ENCODE results near the gene TRIM49D1. TPM values are rescaled to one million over a fixed set of nuclear protein-coding genes. Genes with fewer than 3 reads are reported as not detected.
"Not testable (repeated sequence)": the region's sequence is repeated elsewhere in the genome, so short reads cannot be mapped to it uniquely, and the experiment has no call there.

Gene TRIM49D1
- not detected in 2 replicates for total RNA-seq
- long read RNA-seq: 0 reads

- H3K4me1 Mint-ChIP-seq: no peaks in the 10 kb centered on the region
- no peak for TF ChIP-seq CTCF (conservative IDR thresholded peaks at IDR 0.05)
These were observed at the start of gene TRIM49D1 for GRCh38 chr11:89922195-89922660. Gene TRIM49D1 (minus strand): TSS chr11:89922245. CDS start chr11:89917710, 4,535 bp downstream.

GRCh38 chr11:89965737-89966136, 43.7 kb upstream of the TRIM49D1 start, which contains the start of gene TRIM64:
Gene TRIM64 (plus strand): TSS chr11:89966037. CDS start chr11:89968504, 2,467 bp downstream.
- H3K4me1 Mint-ChIP-seq; DNase-seq (ENCODE audit: low read depth, low spot score); H3K9me3 Mint-ChIP-seq; H3K27ac Mint-ChIP-seq (ENCODE audit: unreplicated experiment); H3K36me3 Mint-ChIP-seq (ENCODE audit: low read depth); H3K4me3 Mint-ChIP-seq; H3K27me3 Mint-ChIP-seq (ENCODE audit: low read depth): not testable (repeated sequence)

More at GRCh38 chr11:89922195-89922660, at the start of gene TRIM49D1:
- Mint-ChIP-seq H3K4me3 (no peak within 1 kb of the TSS), H3K36me3 (ENCODE audit: low read depth) (no peaks in the 10 kb centered on the region), H3K27ac (ENCODE audit: unreplicated experiment) (no peak within 1 kb of the TSS), H3K27me3 (ENCODE audit: low read depth) (no peaks in the 10 kb centered on the region), H3K9me3 (no peaks in the 10 kb centered on the region)
- no peak for DNase-seq (ENCODE audit: low read depth, low spot score)

- not testable (repeated sequence) for H3K36me3 Mint-ChIP-seq (ENCODE audit: low read depth); DNase-seq (ENCODE audit: low read depth, low spot score); H3K27me3 Mint-ChIP-seq (ENCODE audit: low read depth); H3K4me3 Mint-ChIP-seq; H3K27ac Mint-ChIP-seq (ENCODE audit: unreplicated experiment); H3K4me1 Mint-ChIP-seq; H3K9me3 Mint-ChIP-seq
These were observed 38.8 kb upstream of the TRIM49D1 start for GRCh38 chr11:89960833-89961232.

- H3K36me3 Mint-ChIP-seq (ENCODE audit: low read depth): not testable (repeated sequence)
These were observed 1.7 kb upstream of the TRIM49D1 start, which contains the start of gene TRIM49D2 for GRCh38 chr11:89923764-89924163. Gene TRIM49D2 (plus strand): TSS chr11:89924064. CDS start chr11:89926762, 2,698 bp downstream.

GRCh38 chr11:89900809-89901208, 21.2 kb downstream of the TRIM49D1 start:
- H3K4me1 Mint-ChIP-seq; H3K27ac Mint-ChIP-seq (ENCODE audit: unreplicated experiment); H3K4me3 Mint-ChIP-seq; H3K27me3 Mint-ChIP-seq (ENCODE audit: low read depth); DNase-seq (ENCODE audit: low read depth, low spot score); H3K36me3 Mint-ChIP-seq (ENCODE audit: low read depth); H3K9me3 Mint-ChIP-seq: not testable (repeated sequence)

More at GRCh38 chr11:89923764-89924163, 1.7 kb upstream of the TRIM49D1 start, which contains the start of gene TRIM49D2:
- not testable (repeated sequence) for H3K27me3 Mint-ChIP-seq (ENCODE audit: low read depth); H3K4me3 Mint-ChIP-seq; H3K4me1 Mint-ChIP-seq; H3K27ac Mint-ChIP-seq (ENCODE audit: unreplicated experiment); DNase-seq (ENCODE audit: low read depth, low spot score); H3K9me3 Mint-ChIP-seq

- not testable (repeated sequence) for H3K9me3 Mint-ChIP-seq; H3K4me1 Mint-ChIP-seq; H3K36me3 Mint-ChIP-seq (ENCODE audit: low read depth); H3K4me3 Mint-ChIP-seq; DNase-seq (ENCODE audit: low read depth, low spot score); H3K27ac Mint-ChIP-seq (ENCODE audit: unreplicated experiment); H3K27me3 Mint-ChIP-seq (ENCODE audit: low read depth)
These were observed 28.8 kb downstream of the TRIM49D1 start for GRCh38 chr11:89893245-89893644.

- not testable (repeated sequence) for H3K4me1 Mint-ChIP-seq; H3K27ac Mint-ChIP-seq (ENCODE audit: unreplicated experiment); H3K27me3 Mint-ChIP-seq (ENCODE audit: low read depth); H3K36me3 Mint-ChIP-seq (ENCODE audit: low read depth); H3K4me3 Mint-ChIP-seq; DNase-seq (ENCODE audit: low read depth, low spot score); H3K9me3 Mint-ChIP-seq
These were observed 44.5 kb downstream of the TRIM49D1 start for GRCh38 chr11:89877511-89877910.

- not testable (repeated sequence) for H3K4me1 Mint-ChIP-seq; DNase-seq (ENCODE audit: low read depth, low spot score)
These were observed 49.5 kb downstream of the TRIM49D1 start for GRCh38 chr11:89872588-89872987.

GRCh38 chr11:89865223-89865622, 56.8 kb downstream of the TRIM49D1 start:
- DNase-seq (ENCODE audit: low read depth, low spot score); H3K9me3 Mint-ChIP-seq; H3K4me3 Mint-ChIP-seq; H3K4me1 Mint-ChIP-seq; H3K27me3 Mint-ChIP-seq (ENCODE audit: low read depth); H3K36me3 Mint-ChIP-seq (ENCODE audit: low read depth); H3K27ac Mint-ChIP-seq (ENCODE audit: unreplicated experiment): not testable (repeated sequence)

More at GRCh38 chr11:89872588-89872987, 49.5 kb downstream of the TRIM49D1 start:
- not testable (repeated sequence) for H3K4me3 Mint-ChIP-seq; H3K27me3 Mint-ChIP-seq (ENCODE audit: low read depth); H3K36me3 Mint-ChIP-seq (ENCODE audit: low read depth); H3K9me3 Mint-ChIP-seq
- peak overlapping the region; percentile 52 for H3K27ac Mint-ChIP-seq (ENCODE audit: unreplicated experiment)

- not testable (repeated sequence) for H3K27ac Mint-ChIP-seq (ENCODE audit: unreplicated experiment); H3K9me3 Mint-ChIP-seq; H3K36me3 Mint-ChIP-seq (ENCODE audit: low read depth); H3K27me3 Mint-ChIP-seq (ENCODE audit: low read depth); DNase-seq (ENCODE audit: low read depth, low spot score); H3K4me1 Mint-ChIP-seq; H3K4me3 Mint-ChIP-seq
These were observed 57.9 kb downstream of the TRIM49D1 start for GRCh38 chr11:89863906-89864704.

Data from neural crest cell (in vitro differentiated cells).